Measurements from ENCODE around the gene GPR176.

DNA sequence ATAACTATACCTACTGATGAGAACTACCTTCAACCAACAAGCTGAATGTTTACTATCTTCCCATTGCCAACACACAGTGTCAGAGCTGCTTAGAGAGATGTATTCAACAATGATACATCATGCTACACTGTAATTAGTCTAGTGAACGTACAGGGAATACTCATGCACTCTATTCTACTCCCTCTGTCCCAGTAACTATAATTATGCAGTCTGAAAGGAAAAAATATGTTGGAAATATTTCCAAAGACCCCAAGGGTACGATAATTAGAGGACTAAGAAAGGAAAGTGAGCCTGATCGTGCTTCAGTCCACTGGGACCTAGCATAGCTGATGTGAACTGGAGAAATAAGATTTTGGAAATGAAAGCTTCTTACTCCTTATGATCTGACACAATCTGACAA, 100.5 kb downstream of the GPR176 start:
- TF ChIP-seq CTCF (IDR thresholded peaks at IDR 0.05): no peak
- no peak for TF ChIP-seq POLR2A (IDR thresholded peaks at IDR 0.05)

All from thyroid gland (tissue), 4 donors.